Body of pancreas (tissue), 4 donors: Measurements from ENCODE around the gene PHACTR3.

Source experiments
- CTCF ChIP-seq, 7 experiments: fragments of 450-650 bp in 4 of 7; fragments of 200-600 bp in 3 of 7; sonication (generic) in 3 of 7; IDR thresholded peaks; one replicate each; pipeline ENCODE4 v1.5.1; 2016 to 2019; ENCODE audit warnings: antibody characterized with exemption in 7 of 7
- POLR2A ChIP-seq, 3 donors: fragments of 450-650 bp; IDR thresholded peaks; one replicate each; pipeline ENCODE4 v1.6.1; 2016; ENCODE audit warnings: antibody characterized with exemption in 3 of 3, mild to moderate bottlenecking in 2 of 3

- TF ChIP-seq CTCF (IDR thresholded peaks at IDR 0.05) (no peak), POLR2A (IDR thresholded peaks at IDR 0.05) (no peak)
Measured at GRCh38 chr20:59737816-59738215, 133.5 kb downstream of the PHACTR3 start.
